GM19395 (cell line): ENCODE data around the gene ACKR2.
"Not testable (repeated sequence)": the region's sequence is repeated elsewhere in the genome, so short reads cannot be mapped to it uniquely, and the experiment has no call there.

Source experiments
- ATAC-seq: cut with Tn5 transposase; IDR thresholded peaks from one replicate; pipeline ENCODE4 v1.9.1; 2021; ENCODE audit warnings: mild to moderate bottlenecking, moderate library complexity; ENCODE audit not compliant: unreplicated experiment

Gene ACKR2

DNA sequence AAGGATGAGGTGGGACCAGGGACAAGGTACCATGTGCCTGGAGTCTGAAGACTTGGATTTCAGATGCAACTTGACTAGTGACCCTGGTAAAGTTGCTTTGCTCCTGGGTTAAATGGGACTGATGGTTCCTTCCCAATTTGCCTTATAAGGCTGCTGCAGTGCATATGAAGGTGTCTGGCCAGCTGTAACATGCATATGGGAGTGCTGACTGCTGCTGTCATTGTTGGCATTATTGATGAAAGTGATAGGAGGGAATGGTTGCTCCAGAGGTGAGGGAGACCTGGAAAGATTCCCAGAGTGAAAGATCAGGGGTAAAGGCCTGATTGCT, 45.9 kb downstream of the ACKR2 start:
- ATAC-seq = no peak

DNA sequence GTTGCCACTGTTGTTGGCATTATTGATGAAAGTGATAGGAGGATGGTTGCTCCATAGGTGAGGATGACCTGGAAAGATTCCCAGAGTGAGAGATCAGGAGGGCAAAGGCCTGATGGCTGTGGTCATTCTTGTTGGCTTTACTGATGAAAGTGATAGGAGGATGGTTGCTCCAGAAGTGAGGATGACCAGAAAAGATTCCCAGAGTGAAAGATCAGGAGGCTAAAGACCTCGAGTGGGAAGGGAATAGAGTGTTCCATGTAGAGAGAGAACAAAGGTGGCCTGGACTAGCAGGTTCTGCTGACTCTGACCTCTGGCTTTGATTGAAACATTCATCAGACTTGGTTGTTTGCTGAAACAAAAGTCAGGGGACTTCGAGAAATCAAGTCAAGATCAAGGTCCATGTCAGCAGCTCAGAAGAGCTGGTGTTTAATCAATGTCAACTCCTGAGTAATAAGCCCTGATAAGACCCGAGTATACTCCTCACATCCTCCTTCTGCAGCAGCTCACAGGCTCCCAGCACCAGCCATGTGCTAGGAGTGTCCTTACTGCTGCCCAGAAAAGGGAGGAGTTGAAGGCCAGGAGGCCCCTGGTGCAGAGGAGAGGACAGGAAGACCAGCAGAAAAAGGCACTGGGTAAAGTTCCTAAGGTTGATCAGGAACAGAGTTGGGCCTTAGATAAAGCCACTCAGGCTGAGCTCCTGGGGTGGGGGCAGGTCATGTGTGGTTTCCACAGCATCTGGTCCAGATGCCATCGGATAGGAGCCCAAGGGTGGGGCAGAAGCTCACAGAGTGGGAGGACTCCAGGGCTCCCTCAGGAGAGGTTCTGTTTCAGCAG, 46.5 kb downstream of the ACKR2 start:
- no peak for ATAC-seq

DNA sequence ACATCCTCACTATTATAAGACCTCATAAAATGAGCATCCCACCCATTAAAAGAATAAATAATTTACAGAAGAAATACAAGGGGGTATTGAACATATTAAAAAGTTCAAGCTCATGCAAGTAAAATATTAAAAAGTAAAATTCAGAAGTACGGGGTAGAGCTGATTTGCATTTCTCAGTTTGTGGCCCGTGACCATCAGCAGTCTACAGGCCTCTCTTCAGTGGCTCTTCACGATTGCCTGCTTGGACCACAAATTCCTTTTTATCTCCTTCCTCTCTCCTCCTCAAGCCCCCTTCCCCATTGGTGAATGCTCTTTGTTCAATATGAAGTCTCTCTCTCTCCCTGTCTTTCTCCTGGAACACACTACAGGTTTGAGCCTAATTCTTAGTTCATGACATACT, 47.3 kb downstream of the ACKR2 start:
- no peak for ATAC-seq

DNA sequence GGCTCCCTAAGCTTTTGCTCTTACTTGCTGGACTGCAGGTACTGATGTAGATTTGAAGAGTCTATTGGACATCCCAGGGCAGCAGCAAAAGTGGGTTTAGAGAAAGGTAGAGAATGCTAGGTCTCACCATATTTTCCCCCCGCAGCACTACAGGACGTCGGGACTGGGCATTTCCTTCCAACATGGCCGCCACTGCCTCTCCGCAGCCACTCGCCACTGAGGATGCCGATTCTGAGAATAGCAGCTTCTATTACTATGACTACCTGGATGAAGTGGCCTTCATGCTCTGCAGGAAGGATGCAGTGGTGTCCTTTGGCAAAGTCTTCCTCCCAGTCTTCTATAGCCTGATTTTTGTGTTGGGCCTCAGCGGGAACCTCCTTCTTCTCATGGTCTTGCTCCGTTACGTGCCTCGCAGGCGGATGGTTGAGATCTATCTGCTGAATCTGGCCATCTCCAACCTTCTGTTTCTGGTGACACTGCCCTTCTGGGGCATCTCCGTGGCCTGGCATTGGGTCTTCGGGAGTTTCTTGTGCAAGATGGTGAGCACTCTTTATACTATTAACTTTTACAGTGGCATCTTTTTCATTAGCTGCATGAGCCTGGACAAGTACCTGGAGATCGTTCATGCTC, 55.2 kb downstream of the ACKR2 start:
- ATAC-seq = no peak

DNA sequence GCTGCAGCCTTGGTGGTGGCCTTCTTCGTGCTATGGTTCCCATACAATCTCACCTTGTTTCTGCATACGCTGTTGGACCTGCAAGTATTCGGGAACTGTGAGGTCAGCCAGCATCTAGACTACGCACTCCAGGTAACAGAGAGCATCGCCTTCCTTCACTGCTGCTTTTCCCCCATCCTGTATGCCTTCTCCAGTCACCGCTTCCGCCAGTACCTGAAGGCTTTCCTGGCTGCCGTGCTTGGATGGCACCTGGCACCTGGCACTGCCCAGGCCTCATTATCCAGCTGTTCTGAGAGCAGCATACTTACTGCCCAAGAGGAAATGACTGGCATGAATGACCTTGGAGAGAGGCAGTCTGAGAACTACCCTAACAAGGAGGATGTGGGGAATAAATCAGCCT, 56.0 kb downstream of the ACKR2 start:
- no peak for ATAC-seq

DNA sequence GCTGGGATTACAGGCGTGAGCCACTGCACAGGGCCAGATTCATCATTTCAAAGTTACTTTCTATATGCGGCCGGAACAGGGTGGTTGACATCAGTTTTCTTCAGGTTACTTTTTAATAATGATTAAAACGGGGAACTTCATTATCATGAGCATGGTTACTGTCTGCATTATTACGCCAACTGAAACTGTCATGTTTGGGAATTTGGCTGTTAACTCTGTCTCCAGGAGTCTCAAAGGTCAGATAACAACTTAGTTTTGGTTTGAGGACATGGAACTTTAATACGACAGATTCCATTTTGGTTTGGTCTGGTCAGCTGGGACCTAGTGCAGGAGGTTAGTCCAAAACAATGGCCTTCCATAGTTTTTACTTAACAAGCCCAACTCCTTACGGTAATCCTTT, 57.9 kb downstream of the ACKR2 start:
- ATAC-seq = no peak

DNA sequence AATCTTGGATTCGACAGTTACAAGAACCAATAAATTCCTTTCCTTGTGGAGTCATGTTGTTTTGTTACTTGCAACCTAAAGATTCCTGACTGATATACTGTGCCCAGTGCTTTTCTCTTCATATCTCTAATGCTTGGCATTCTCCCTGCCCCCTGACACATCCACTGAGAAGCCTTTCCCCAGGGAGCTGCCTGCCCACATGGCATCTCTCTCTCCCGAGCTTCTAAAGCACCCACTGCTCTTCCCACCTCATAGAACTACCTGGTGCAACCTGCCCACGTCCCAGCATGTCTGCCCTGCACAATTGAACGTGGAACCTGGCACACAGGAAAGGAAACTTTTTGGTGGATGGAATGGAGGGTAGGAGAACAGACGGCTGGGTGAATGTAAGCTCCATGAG, 59.6 kb downstream of the ACKR2 start:
- no peak for ATAC-seq

DNA sequence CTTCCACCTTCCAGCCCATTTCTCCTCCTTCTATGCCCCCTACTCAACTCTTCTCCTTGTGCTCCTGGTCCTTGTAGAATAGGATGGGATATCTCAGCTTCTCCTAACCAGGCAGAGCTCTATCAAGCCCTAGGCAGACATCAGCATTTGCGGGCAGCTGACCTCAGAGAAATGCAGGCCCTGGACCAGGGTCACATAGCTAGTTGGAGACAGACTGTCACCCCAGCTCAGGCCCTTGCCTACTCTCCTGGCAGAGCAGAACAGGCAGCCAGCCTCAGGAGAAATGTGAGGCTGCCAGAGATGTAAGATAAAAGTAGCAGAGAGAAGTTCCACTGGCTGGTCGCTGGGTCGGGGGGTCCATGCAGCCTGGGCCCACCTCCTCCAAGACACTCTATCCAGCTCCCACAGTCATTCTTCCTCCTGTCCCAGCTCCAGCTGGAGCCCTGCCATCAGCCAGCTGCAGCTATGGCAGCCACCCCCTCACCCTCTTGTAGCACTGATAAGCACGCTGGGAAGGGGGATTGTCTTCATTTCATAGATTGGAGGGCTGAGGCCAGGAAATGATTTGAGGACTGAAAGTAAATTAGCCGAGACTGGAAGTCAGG, 62.4 kb downstream of the ACKR2 start:
- ATAC-seq = no peak

DNA sequence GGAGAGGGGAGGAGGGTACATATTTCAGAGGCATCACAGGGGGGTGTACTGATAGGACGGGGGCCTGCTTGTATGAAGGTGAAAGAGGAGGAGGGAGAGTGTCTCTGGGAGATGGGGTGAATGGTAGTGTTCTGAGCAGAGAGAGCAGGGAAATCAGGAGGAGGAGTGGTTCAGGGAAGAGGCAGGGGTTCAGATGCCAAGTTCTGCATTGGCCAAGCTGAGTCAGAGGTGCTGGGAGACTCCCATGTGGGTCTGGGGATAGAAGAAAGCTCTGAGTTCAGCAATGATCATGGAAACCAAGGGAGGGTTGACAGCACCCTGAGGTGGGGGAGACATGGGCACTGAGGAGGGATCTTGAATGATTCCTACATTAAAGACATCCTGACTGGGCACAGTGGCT, 63.5 kb downstream of the ACKR2 start:
- no peak for ATAC-seq

DNA sequence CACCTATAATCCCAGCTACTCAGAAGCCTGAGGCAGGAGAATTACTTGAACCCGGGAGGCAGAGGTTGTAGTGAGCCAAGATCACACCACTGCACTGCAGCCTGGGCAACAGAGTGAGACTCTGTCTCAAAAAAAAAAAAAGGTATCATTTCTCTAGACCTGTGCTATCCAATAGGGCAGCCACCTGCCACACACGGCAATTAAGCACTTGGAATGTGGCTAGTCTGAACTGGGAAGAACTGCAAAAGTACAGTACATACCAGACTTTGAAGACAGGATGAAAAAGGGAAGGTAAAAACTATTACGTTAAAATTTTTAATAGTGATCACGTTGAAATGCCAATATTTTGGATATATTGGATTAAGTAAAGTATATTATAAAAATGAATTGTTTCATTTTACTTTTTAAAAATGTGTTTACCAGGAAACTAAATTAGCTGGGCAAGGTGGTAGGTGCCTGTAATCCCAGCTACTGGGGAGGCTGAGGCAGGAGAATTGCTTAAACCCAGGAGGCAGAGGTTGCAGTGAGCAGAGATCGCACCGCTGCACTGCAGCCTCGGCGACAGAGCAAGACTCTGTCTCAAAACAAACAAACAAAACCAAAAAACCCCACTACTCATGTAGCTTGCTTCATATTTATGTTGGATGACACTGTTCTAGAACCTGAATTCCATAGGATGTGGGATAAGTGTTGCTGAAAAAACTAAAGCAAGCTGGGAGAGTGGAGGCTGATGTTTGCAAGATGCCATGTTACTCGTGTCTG, 64.2 kb downstream of the ACKR2 start:
- ATAC-seq = no peak

DNA sequence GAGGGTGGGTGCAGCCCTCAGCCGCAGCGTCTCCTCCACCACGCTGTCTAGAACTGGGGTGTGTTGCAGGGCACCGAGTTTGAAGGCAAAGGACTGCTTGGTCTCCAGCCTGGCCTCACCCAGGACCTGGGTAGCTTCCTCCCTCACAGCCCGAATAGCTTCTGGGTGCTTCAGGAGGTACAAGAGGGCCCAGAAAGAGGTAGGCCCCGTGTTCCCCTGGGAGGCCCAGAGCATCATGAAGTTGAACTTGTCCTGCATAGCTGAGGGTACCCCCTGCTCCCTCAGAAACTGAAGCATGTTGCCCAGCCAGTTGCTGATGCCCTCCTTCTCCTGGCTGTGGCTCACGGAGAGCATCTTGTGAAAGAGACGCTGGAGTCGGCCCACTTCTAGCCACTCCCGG, 65.5 kb downstream of the ACKR2 start:
- ATAC-seq = no peak

DNA sequence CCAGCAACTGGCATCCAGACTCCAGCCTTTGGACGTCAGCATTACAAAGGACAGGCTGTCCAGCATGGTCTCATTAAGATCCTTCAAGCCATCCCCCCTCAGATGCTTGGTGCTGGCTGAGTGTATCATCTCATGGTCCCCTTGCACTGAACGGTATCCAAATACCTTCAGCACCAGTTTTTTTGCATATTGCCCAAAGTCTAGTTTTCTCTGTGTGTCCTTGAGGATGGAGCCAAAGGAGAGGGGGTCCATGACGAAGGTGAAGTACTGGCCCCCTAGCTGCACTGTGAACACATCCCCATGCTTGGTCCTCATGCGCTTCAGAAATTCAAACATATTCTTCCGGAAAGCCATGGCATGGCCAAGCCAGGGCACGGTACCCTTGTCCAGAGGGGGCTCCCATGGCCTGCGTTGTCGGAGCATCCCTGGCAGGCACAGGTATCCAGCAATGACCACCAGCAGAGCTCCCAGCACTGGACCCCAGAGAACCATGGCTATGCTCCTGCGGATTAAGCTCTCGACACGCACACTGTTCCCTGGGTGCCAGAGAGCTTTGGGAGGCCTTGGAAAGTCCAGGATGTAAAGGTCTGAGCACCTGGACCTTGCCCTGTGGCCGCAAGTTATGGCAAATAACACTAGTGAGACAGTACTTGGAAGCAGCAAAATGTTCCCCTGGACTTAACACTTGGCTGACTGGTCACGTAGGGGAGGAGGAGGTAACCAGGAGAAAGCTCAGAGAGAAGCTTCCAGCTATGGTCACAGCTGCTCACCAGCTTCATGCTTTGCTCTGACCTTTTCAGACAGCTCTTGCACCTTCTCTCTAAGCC, 66.3 kb downstream of the ACKR2 start, which contains the start of gene CYP8B1:
Gene CYP8B1, minus strand, starts transcription at position 555 of the 827 bp plus-strand sequence. Its CDS starts 63 bp downstream, at position 492.
- no peak for ATAC-seq

DNA sequence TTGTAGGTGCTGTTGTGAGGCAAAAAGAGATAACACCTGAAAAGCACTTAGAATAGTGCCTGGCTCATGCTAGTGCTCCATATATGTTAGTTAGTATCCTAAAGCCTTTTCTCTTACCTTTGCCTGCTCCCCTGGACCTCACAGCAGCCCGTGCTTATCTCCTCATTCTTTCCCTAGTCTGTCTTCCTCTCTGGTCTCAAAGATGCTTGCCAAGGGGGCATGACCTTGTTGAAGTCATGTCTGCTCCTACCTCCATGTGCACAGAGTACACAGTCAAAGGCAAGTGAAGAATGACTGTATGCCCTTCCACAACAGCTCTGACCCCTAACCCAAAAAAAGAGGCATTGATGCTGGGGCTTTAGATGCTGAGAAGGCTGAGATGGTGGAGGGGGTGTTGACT, 67.2 kb downstream of the ACKR2 start:
- no peak for ATAC-seq

DNA sequence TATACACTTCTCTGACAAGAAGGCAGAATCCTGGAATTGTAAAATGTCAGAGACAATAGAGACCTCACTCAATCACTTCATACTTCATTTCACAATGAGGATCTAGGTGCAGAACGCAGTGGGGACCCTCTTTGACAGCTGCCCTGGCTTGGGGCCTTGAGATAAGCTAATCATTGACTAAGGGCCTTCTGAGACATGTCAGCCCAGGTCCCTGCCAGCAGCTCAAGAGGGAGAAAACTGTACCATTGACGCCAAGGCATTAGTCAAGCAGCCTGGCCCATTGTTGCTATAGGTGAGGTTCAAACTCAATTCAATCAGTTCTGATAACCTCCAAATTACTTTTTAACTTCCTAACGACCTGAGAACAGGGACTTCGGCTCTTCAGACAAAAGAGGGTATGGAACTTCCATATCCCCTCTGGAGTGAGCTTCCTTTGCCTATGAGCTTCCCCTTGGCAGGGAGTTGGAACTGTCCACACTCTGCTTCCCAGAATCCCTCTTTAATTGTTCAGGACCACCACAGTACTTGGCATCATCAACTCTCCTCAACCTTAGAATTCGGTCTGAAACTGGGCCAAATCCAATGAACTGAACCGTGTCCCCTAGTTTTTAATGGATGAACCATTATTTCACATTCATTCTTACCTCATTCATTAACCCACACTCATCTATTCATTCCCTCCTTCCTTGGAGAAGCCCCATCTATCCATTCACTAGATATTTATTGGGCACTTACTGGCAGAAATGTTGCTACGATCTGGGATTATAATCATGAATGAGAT, 67.9 kb downstream of the ACKR2 start:
- ATAC-seq = no peak

DNA sequence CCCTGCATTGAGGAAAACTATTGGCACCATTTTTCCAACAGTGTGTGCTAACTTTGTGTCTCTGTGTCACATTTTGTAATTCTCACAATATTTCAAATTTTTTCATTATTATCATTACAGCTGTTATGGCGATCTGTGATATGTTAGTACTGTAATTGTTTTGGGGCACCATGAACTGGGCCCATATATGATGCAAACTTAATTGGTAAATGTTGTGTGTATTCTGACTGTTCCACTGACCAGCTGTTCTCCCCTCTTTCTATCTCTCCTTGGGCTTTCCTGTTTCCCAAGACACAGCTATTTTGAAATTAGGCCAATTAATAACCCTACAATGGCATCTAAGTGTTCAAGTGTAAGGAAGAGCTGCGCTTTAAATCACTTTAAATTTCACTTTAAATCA, 68.6 kb downstream of the ACKR2 start:
- ATAC-seq = no peak

DNA sequence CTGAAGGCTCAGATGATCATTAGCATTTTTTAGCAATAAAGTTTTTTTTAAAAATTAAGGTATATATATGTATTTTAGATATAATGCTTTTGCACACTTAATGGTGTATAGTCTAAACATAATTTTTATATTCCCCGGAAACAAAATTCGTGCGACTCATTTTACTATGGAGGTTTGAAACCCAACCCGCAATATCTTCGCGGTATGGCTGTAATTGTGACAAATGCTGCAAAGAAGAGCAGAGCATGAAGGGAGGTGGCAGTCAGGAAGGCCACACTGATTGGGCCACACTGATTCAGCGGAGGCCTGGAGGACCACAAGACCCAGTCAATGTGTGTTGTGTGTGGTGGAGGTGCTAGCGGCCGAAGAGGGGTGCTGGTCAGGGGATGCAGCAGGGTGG, 70.9 kb downstream of the ACKR2 start:
- ATAC-seq = no peak

DNA sequence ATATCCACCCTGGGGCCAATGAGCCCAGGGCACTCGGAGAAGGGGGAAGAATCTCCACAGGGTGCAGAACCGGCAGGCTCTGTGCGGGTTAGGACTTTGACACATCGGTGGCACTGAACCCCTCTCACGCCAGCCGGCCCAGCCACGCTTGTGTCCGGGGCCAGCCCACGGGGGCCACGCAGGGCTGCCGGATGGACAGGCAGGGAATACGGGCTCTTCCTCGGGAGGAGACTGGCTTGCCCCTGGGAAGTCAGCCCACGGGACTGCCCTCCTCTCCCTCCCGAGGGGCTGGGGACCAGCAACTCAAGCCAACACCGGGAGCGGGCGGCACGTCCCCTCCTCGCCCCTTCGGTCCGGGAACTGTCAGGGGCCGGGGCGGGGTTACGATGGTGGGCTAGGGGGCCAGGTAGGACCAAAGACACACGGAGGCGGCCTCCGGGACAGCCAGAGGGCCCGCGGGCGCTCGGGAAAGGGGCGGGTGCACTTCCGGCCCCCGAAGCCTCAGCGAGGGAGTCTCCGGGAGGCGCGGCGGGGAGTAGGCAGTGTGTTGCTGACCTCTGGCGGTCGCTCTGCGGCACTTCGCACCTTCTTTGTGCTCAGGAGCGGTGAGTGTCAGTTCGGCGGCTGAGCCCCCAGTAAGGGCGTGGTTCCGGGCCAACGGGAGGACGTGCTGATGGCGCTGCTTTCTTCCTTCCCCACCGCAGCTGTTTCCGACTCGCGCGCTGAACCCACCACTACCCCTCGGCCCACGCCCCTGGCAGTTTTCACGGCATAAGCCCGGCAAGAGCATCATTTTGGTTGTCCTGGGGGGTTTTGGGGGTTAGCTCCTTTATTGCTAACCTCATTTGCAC, 71.6 kb downstream of the ACKR2 start:
- ATAC-seq = peak; percentile 99

DNA sequence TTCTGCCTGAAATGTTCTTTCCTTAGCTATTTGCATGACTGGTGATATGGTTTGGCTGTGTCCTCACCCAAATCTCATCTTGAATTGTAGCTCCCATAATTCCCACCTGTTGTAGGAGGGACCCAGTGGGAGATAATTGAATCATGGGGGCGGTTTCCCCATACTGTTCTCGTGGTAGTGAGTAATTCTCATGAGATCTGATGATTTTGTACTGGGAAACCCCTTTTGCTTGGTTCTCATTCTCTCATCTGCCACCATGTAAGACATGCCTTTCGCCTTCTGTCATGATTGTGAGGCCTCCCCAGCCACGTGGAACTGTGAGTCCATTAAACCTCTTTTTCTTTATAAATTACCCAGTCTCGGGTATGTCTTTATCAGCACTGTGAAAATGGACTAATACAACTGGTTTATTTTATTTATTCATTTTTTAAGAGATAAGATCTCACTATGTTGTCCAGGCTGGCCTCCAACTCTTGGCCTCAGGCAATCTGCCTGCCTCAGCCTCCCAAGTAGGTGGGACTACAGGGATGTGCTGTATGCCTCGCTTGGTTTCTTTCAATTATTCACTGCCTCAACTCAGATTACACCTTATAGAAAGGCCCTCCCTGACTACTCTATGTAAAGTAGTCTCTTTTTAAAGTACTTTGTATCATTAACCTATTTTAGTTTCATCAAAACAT, 74.1 kb downstream of the ACKR2 start:
- ATAC-seq = not testable (repeated sequence)
